GM19395 (cell line): ENCODE measurements around the gene DISP1.

Experiments used
- ATAC-seq: cut with Tn5 transposase; IDR thresholded peaks from one replicate; pipeline ENCODE4 v1.9.1; 2021; ENCODE audit warnings: mild to moderate bottlenecking, moderate library complexity; ENCODE audit not compliant: unreplicated experiment

DISP1 gene

GRCh38 chr1:222814536-222815439 lies at the start of gene DISP1:
DISP1 (plus strand) TSS chr1:222815039; CDS start chr1:222942824, 127,785 bp downstream.
- peak; percentile 91 for ATAC-seq

DNA sequence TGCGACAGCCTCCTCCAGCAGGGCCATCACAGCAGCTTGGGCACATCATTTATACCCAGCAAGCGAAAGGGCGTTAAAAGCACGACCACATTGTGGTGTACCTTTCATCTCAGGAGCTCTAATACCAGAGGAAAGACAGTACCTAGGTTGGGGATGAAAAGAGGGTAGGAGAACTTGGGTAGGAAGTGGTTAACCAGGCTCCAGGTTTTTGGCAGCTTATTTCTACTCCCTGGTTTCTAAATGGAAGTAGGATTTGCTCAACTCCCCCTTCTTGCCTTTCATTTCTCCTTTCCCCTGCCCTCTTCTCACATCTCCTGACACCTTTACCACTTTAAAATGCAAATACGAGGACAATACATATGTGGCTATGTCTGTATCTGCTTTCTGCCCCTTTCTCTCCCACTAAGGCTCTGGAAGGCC lies 47.7 kb upstream of the DISP1 start:
- ATAC-seq = no peak

- ATAC-seq = no peak
Measured at GRCh38 chr1:222768592-222768991, 46.2 kb upstream of the DISP1 start.

- ATAC-seq = no peak
Measured at GRCh38 chr1:222769181-222769580, 45.7 kb upstream of the DISP1 start.

DNA sequence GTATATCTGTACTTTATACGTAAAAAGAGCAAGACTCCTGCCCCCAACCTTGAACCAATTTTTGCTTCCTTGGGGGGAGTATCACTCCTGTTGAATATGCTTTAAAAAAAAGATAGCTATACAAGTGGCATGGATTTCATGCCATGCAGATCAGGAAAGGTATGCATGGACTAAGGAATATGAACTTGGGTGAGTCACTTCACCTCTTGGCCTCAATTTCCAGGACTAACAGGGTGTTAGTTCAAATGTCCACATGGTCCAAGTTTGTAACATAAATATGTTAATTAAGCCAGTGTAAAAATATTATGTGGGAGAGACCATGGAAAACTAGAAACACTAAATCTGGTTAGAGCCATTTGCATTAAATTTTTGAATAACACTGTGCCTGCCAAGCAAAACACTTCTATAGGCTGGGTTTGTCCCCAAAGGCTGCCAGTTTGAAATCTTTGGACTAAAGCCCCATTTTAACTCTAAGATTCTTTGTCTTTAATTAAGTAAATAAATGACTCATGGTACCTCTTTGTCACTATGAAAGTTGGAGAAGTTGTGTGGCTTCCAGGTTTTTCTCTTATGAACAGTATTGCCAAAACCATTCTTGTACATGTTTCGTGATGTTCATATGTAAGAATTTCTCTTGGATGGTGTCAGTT lies 44.7 kb upstream of the DISP1 start:
- ATAC-seq = no peak

GRCh38 chr1:222772996-222773379 lies 41.9 kb upstream of the DISP1 start:
- ATAC-seq = peak; percentile 88

- ATAC-seq = no peak
Measured at GRCh38 chr1:222777463-222777862, 37.4 kb upstream of the DISP1 start.

GRCh38 chr1:222777977-222778376 lies 36.9 kb upstream of the DISP1 start:
- ATAC-seq = no peak

- ATAC-seq = peak; percentile 71
Measured at GRCh38 chr1:222781251-222781650, 33.6 kb upstream of the DISP1 start.

DNA sequence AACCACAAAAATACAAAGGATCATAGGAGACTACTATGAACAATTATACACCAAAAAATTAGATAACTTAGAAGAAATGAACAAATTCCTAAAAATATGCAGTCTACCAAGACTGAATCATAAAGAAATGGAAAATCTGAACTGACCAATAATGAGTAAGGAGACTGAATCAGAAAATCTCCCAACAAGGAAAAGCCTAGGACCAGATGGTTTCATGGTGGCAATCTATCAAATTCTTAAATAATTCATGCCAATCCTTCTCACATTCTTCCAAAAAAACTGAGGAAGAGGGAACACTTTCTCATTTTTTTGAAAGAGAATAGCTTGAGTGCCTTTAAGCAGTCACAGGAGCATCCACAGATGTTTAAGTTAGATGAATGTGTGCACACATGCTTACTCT lies 31.8 kb upstream of the DISP1 start:
- ATAC-seq = no peak

DNA sequence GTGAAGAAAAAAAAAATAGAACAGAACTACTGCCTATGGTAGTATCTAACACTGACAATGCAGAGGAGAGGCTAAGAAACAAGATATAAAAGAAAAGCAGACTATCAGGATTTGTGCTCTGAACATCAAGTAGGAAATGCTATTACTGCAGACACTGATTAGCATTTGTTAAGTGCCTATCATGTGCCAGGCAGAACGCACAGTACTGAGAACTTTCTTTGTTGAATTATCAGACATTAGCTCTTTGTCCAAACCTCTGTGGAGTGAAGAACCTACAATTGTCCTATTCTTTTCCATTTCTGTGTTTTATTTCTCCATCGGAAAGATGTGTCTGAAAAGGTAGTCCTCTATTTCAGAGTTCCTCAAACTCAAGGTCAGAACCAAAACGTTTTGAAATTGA lies 30.5 kb upstream of the DISP1 start:
- ATAC-seq = no peak

- no peak for ATAC-seq
Measured at GRCh38 chr1:222784916-222785315, 29.9 kb upstream of the DISP1 start.

GRCh38 chr1:222785529-222785928 lies 29.3 kb upstream of the DISP1 start:
- no peak for ATAC-seq

- no peak for ATAC-seq
Measured at GRCh38 chr1:222786121-222786520, 28.7 kb upstream of the DISP1 start.

GRCh38 chr1:222787729-222788128 lies 27.1 kb upstream of the DISP1 start:
- ATAC-seq = no peak

- no peak for ATAC-seq
Measured at GRCh38 chr1:222788402-222789156, 26.3 kb upstream of the DISP1 start.

DNA sequence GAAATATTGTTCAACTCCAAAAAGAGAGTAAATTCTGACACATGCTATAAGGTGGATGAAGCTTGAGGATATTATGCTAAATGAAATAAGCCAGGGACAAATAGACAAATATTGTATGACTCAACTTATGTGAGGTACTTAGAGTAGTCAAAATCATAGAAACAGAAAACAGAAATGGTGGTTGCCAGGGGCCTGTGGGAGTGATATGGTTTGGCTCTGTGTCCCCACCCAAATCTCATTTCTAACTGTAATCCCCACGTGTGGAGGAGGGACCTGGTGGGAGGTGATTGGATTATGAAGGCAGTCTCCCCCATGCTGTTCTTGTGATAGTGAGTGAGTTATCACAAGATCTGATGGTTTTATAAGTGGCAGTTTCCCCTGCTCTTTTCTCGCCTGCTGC lies 24.7 kb upstream of the DISP1 start:
- no peak for ATAC-seq

DNA sequence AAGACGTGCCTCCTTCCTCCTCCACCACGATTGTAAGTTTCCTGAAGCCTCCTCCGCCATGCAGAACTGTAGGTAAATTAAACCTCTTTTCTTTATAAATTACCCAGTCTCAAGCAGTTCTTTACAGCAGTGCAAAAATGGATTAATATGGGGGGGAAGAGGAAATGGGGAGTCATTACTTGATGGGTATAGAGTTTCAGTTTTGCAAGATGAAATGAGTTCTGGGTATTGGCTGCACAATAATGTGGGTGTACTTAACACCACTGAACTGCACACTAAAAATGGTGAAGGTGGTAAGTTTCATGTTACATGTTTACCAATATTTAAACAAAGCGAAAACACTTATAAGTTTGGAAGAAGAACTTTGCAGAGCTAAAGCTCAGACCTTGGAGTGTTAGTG lies 24.3 kb upstream of the DISP1 start:
- ATAC-seq = no peak

- no peak for ATAC-seq
Measured at GRCh38 chr1:222791006-222791710, 23.7 kb upstream of the DISP1 start.

DNA sequence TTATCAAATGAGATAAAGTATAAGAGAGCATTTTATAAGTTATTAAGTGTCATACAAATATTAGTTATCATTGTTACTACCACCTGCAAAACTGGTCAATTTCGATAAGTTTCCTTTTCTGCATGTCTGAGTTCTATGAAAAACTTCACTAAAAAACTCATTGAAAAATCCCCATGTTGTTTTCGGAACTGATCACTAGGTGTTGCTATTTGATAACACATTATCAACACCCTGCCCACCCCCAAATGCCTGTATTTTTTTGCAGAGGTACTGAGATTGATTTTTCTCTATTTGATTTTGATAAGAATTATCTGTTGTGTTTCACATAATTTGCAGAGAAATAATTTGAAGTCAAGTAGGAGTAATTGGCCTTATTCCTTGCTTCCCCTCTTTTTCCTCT lies 22.1 kb upstream of the DISP1 start:
- no peak for ATAC-seq
